ENCODE data around the gene CSK. TPM values are rescaled to one million over a fixed set of nuclear protein-coding genes. Genes with fewer than 3 reads are reported as not detected.

CSK gene
- total and polyA plus RNA-seq, 2 experiments from 2014 or later: 13.6 to 27.5 TPM

DNA sequence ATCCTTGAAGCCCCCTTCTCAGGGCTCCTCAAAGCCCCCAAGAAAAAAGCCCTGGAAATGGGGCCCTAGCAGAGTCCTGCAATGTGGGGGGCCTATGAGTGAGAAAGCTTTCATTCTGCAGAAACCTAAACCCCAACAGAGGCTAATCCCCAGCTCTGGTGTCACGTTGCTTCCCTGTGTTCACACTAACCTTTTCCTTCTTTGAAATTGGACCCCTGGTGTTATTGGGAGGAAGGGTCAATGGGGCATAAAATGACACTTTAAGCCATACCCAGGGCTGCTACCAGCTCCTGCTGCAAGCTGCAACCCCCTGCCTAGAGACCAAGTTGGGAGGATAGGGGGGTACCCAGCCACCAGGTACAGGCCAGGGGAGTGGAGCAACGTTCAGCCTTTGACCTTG, 31.1 kb upstream of the CSK start (continued):
- TF ChIP-seq, protein P1, sequence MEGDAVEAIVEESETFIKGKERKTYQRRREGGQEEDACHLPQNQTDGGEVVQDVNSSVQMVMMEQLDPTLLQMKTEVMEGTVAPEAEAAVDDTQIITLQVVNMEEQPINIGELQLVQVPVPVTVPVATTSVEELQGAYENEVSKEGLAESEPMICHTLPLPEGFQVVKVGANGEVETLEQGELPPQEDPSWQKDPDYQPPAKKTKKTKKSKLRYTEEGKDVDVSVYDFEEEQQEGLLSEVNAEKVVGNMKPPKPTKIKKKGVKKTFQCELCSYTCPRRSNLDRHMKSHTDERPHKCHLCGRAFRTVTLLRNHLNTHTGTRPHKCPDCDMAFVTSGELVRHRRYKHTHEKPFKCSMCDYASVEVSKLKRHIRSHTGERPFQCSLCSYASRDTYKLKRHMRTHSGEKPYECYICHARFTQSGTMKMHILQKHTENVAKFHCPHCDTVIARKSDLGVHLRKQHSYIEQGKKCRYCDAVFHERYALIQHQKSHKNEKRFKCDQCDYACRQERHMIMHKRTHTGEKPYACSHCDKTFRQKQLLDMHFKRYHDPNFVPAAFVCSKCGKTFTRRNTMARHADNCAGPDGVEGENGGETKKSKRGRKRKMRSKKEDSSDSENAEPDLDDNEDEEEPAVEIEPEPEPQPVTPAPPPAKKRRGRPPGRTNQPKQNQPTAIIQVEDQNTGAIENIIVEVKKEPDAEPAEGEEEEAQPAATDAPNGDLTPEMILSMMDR (conservative IDR thresholded peaks at IDR 0.05; ENCODE audit: low read depth in 2 of 2): no peak
- TF ChIP-seq, protein P2, sequence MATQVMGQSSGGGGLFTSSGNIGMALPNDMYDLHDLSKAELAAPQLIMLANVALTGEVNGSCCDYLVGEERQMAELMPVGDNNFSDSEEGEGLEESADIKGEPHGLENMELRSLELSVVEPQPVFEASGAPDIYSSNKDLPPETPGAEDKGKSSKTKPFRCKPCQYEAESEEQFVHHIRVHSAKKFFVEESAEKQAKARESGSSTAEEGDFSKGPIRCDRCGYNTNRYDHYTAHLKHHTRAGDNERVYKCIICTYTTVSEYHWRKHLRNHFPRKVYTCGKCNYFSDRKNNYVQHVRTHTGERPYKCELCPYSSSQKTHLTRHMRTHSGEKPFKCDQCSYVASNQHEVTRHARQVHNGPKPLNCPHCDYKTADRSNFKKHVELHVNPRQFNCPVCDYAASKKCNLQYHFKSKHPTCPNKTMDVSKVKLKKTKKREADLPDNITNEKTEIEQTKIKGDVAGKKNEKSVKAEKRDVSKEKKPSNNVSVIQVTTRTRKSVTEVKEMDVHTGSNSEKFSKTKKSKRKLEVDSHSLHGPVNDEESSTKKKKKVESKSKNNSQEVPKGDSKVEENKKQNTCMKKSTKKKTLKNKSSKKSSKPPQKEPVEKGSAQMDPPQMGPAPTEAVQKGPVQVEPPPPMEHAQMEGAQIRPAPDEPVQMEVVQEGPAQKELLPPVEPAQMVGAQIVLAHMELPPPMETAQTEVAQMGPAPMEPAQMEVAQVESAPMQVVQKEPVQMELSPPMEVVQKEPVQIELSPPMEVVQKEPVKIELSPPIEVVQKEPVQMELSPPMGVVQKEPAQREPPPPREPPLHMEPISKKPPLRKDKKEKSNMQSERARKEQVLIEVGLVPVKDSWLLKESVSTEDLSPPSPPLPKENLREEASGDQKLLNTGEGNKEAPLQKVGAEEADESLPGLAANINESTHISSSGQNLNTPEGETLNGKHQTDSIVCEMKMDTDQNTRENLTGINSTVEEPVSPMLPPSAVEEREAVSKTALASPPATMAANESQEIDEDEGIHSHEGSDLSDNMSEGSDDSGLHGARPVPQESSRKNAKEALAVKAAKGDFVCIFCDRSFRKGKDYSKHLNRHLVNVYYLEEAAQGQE (IDR thresholded peaks at IDR 0.05; ENCODE audit: unreplicated experiment): no peak
- TF ChIP-seq POLR2AphosphoS5 (IDR thresholded peaks at IDR 0.05; ENCODE audit: low read depth) (no peak), ZNF114 (CRISPR knock-in tag; IDR thresholded peaks at IDR 0.05) (no peak), NANOG (IDR thresholded peaks at IDR 0.05; ENCODE audit: borderline replicate concordance) (no peak)

DNA sequence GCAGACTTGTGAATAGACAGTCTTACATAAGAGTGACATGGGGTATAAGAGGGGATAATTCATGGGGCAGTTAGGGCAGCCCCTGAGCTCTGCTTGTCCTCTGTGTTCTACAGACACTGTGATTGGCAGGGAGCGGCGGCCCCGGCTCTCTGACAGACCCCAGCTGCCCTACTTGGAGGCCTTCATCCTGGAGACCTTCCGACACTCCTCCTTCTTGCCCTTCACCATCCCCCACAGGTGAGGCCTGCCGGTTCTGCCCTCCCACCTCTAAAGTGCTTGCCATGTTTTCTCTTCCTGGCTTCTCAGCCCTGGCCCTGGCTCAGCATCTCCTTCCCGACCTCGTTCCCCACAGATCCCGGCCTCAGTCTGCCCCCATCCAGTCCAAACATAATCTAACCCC, 29.9 kb upstream of the CSK start:
- Histone ChIP-seq H3K9me2 (ENCODE audit: insufficient read depth) (no peaks in the 10 kb centered on the region), H3K27me3 (ENCODE audit: insufficient read depth) (no peaks in the 10 kb centered on the region), H3F3A (replicated peaks; ENCODE audit: low read depth) (no peaks in the 10 kb centered on the region), H3K27ac (ENCODE audit: low read depth) (no peak overlapping the region), H3K36me3 (ENCODE audit: insufficient read depth) (no peaks in the 10 kb centered on the region), H4K20me1 (replicated peaks; ENCODE audit: insufficient read depth) (no peaks in the 10 kb centered on the region), H3K4me3 (no peak overlapping the region), H3K79me2 (replicated peaks; ENCODE audit: insufficient read depth) (no peaks in the 10 kb centered on the region), H2AFZ (no peak overlapping the region), H3K4me2 (no peak overlapping the region), H3K4me1 (ENCODE audit: insufficient read depth) (no peaks in the 10 kb centered on the region)
- TF ChIP-seq EZH2 (IDR thresholded peaks at IDR 0.05; ENCODE audit: low read depth, unreplicated experiment): no peak
- TF ChIP-seq, protein P1 (conservative IDR thresholded peaks at IDR 0.05; ENCODE audit: low read depth in 2 of 2): no peak
- TF ChIP-seq NANOG (IDR thresholded peaks at IDR 0.05; ENCODE audit: borderline replicate concordance): no peak
- no peak for TF ChIP-seq CREB1 (CRISPR knock-in tag; IDR thresholded peaks at IDR 0.05; ENCODE audit: low read depth)
- no peak for TF ChIP-seq EZH2phosphoT487 (IDR thresholded peaks at IDR 0.05; ENCODE audit: unreplicated experiment)
- no peak for TF ChIP-seq STAT1 (IDR thresholded peaks at IDR 0.05; ENCODE audit: unreplicated experiment)
- no peak for TF ChIP-seq ZNF331 (CRISPR knock-in tag; IDR thresholded peaks at IDR 0.05; ENCODE audit: low read depth)
- TF ChIP-seq ZNF114 (CRISPR knock-in tag; IDR thresholded peaks at IDR 0.05): no peak
- TF ChIP-seq, protein P3, sequence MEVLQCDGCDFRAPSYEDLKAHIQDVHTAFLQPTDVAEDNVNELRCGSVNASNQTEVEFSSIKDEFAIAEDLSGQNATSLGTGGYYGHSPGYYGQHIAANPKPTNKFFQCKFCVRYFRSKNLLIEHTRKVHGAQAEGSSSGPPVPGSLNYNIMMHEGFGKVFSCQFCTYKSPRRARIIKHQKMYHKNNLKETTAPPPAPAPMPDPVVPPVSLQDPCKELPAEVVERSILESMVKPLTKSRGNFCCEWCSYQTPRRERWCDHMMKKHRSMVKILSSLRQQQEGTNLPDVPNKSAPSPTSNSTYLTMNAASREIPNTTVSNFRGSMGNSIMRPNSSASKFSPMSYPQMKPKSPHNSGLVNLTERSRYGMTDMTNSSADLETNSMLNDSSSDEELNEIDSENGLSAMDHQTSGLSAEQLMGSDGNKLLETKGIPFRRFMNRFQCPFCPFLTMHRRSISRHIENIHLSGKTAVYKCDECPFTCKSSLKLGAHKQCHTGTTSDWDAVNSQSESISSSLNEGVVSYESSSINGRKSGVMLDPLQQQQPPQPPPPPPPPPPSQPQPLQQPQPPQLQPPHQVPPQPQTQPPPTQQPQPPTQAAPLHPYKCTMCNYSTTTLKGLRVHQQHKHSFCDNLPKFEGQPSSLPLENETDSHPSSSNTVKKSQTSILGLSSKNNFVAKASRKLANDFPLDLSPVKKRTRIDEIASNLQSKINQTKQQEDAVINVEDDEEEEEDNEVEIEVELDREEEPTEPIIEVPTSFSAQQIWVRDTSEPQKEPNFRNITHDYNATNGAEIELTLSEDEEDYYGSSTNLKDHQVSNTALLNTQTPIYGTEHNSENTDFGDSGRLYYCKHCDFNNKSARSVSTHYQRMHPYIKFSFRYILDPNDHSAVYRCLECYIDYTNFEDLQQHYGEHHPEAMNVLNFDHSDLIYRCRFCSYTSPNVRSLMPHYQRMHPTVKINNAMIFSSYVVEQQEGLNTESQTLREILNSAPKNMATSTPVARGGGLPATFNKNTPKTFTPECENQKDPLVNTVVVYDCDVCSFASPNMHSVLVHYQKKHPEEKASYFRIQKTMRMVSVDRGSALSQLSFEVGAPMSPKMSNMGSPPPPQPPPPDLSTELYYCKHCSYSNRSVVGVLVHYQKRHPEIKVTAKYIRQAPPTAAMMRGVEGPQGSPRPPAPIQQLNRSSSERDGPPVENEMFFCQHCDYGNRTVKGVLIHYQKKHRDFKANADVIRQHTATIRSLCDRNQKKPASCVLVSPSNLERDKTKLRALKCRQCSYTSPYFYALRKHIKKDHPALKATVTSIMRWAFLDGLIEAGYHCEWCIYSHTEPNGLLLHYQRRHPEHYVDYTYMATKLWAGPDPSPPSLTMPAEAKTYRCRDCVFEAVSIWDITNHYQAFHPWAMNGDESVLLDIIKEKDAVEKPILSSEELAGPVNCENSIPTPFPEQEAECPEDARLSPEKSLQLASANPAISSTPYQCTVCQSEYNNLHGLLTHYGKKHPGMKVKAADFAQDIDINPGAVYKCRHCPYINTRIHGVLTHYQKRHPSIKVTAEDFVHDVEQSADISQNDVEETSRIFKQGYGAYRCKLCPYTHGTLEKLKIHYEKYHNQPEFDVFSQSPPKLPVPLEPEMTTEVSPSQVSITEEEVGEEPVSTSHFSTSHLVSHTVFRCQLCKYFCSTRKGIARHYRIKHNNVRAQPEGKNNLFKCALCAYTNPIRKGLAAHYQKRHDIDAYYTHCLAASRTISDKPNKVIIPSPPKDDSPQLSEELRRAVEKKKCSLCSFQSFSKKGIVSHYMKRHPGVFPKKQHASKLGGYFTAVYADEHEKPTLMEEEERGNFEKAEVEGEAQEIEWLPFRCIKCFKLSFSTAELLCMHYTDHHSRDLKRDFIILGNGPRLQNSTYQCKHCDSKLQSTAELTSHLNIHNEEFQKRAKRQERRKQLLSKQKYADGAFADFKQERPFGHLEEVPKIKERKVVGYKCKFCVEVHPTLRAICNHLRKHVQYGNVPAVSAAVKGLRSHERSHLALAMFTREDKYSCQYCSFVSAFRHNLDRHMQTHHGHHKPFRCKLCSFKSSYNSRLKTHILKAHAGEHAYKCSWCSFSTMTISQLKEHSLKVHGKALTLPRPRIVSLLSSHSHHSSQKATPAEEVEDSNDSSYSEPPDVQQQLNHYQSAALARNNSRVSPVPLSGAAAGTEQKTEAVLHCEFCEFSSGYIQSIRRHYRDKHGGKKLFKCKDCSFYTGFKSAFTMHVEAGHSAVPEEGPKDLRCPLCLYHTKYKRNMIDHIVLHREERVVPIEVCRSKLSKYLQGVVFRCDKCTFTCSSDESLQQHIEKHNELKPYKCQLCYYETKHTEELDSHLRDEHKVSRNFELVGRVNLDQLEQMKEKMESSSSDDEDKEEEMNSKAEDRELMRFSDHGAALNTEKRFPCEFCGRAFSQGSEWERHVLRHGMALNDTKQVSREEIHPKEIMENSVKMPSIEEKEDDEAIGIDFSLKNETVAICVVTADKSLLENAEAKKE (CRISPR knock-in tag; IDR thresholded peaks at IDR 0.05): no peak
- TF ChIP-seq POLR2AphosphoS5 (IDR thresholded peaks at IDR 0.05; ENCODE audit: low read depth): no peak
- peaks cover 12% of the 10 kb centered on the region for H3K27me3 Mint-ChIP-seq (ENCODE audit: insufficient read depth, low read depth, poor library complexity)
- no peak overlapping the region for H3K4me3 Mint-ChIP-seq
- DNase-seq (ENCODE audit: low spot score) (no peak), ATAC-seq (no peak)
- H3K9me3 Mint-ChIP-seq: no peaks in the 10 kb centered on the region; the same call in 2 of the 3 replicates
- no peak overlapping the region for H3K27ac Mint-ChIP-seq
- H3K4me1 Mint-ChIP-seq: peaks cover 6% of the 10 kb centered on the region
- H3K36me3 Mint-ChIP-seq (ENCODE audit: low read depth): no peaks in the 10 kb centered on the region

All from GM23338 (cell line).